ENCODE results near the gene DCAF8.

DCAF8 gene

DNA sequence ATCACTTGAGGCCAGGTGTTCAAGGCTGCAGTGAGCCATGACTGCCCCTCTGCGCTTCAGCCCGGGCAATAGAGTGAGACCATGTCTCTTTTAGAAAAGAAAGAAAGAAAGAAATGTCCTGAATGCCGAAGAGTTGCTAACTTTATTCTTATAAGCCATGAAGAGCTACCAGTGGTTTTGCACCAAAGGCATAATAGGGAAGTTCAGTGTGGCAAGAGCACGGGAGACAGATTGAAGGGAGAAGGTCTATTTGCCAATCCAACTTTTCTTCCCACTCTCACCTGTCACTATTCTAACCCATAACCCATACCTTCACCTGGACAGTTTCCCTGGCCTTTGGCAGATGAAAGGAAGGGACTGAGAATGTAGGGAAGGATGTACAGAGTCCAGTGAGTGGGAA, 61.6 kb downstream of the DCAF8 start:
- DNase-seq: no peak

DNA sequence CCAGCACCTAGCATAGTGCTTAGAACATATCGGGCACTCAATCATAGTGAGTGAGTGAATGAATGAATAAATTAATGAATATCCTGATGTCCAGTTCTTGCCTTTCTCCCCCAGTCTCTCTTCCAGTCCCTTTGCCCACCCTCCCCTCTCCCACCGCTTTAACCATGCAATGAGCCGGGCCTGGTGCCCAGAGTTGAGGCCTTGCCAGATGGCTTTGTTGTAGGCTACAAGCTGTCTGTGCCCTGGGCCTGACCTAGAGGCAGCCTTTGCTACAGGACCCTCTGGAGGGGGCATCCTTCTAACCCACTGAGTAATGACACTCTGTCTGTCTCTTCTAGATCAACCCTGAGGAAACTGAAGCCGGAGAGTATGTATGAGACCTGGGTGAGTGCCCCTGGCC, 65.1 kb downstream of the DCAF8 start:
- no peak for DNase-seq

DNA sequence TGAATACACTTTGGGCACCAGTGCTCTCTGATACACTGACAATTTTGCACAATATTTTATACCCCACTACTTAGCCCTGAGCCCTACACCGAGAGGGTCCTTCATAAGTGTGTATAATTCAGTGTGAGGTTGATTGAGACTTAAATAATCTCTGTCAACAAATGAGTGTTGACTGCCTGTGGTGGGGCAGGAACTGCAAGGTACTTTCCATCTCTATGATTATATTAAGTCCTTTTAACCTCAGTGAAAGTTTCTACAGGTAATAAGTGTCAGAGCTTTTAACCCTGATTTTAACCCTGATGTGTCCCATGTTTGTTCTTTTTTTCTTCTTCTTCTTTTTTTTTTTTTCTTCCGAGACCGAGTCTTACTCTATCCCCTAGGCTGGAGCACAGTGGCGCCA, 66.2 kb downstream of the DCAF8 start:
- no peak for DNase-seq

DNA sequence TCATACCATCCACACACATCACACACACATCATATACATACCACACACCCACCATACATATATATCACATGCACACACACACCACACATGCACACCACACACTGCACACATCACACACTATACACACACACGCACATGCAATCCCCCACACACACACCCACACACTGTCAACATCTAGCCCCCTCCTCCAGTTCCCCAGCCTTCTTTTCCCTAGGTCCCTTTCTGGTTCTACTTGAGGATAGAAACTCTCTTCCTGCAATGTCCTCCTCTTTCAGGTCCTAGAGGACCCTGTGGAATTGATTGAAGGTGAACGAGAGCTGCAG, 67.7 kb downstream of the DCAF8 start:
- no peak for DNase-seq

DNA sequence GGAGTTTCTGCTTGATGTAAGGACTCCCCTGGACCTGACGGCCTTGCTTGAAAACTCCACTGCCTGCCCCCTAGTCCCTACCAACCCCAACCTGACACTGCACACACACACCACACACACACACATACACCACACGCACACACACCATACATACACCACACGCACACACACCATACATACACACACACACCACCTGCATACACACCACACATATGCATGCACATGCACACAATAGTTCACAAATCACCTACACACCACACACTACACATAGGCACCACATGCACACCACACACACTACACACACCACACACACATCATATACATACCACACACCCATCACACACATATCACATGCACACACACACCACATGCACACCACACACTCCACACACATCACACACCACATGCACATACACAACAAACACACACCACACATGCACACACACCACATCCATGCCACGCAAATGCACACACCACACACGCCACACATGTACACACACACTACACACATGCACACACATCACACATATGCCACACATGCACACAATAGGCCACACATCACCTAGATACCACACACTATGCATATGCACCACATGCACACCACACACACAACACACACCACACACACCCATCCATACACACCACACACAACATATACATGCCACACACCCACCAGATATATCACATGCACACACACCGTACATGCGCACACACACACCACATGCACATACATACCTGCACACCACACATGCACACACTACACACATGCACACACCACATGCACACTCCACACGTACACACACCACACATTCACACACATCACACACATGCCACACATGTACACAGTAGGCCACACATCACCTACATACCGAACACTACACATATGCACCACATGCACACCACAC, 68.3 kb downstream of the DCAF8 start:
- no peak for DNase-seq

DNA sequence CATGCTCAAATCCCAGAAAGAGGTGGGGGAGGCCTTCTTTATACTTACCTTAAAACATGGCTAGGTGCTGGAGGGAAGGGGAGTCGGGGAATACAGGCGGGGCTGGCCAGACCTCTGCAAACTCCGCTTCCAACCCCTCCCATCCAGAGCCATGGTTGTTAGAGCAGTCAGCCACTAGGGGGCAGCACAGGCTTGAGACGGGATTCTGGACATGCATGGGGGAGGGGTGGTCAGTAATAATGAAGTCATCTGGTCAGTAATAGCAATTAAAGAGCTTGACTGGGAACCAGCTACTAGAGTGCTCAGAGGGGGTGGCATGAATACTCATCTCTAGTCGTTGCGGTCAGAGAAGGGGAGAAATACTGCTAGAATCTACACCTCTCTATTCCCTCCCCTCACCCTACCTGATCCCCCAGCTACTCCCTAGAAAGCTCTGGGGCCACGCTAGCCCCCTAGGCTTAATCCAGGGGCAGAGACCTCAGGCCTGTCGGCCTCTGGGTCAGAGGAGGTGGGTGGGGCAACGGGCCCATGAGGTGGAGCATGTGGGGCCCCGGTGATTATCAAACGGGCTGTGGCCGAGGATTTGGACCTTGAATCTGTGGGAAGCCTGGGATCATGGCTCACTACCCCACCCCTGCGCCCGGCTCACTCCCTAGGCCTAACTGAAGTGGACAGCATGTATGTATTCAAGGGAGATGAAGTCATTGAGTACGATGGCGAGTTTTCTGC, 69.1 kb downstream of the DCAF8 start:
- peak; percentile 67 to 81 for DNase-seq

DNA sequence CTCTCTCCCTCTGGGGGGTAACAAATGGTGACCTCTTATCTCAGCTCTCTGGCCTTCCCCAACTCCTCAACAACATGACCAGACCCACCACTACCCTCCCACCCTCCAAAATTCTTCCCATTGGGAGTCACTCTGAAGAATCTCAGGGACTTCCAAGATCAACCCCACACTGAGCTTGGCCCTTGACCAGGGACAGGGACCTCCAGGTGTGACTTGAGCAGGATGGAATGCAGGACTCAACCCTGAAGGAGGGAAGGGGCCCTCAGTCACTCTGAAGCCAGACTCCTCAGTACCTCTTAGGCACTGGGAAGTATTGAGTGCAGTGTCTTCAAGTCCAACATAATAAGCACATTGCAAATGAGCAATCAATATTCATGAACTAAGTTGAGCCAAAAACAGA, 70.1 kb downstream of the DCAF8 start:
- DNase-seq: no peak

DNA sequence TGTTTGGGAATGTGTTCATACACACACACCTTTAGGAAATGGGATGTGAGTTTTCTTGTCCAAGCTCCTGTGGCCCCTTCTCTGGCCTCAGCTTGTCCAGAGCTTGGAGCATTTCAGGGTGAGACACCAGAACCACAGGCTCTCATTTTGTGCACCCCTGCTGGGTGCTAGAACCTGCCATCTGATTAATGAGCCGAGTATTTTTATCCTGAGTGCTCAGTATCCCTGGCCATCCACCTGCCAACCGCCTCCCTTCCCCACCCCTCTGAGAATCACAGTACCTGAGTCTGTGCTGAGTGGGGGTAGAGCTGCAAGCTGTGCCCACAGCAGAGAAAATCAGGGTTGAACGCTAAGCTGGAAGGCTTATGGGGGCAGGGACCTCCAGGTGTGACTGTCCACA, 70.6 kb downstream of the DCAF8 start:
- DNase-seq: no peak

DNA sequence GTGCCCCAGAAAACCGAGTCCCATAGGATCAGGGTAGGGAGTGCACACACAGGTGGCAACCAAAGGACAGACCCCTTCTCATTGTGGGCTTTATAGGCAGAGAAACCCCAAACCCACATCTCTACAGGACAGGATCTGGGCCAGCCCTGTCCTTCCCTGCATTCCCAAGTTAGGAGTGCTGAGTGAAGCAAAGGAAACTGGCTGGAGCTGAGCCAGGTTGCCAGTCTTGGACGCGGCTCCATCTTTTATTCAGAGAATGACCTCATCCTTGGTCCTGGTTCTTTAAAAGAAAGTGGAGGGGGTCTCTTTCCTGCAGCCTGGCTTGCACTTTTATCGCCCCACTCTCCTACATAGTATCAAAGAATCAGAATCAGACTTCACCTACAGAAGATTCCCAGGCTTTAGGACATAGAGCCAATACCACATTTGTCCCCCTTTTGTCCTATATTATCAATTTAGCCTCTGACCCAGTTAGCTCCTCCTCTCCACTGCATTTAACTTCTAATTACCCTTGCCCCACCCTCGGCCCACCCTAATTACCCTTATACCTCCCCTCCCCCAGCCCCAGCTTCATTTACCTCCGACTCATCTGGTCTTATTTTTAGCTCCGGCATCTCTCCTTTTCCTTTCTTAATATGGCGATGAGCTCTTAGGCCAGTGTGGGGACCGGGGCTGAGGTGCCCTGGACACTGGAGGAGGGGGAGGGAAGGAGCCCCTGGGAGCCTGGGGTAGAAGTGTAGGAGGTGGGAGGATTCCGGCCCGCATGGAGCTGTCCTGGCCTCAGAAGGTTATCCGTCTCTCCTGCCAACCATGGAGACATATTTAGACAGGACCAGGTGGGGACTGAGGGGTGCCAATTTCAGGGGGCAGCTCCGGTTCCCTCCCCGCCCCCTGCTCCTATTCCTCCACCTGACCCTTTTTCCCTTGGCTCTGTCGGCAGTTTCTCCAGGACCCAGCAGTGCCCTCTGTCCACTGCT, 72.4 kb downstream of the DCAF8 start, which contains the start of gene CASQ1:
TSS of gene CASQ1 (plus strand) at position 927 of the 977 bp plus-strand sequence. CDS start 177 bp downstream, outside the sequence.
- no peak for DNase-seq

DNA sequence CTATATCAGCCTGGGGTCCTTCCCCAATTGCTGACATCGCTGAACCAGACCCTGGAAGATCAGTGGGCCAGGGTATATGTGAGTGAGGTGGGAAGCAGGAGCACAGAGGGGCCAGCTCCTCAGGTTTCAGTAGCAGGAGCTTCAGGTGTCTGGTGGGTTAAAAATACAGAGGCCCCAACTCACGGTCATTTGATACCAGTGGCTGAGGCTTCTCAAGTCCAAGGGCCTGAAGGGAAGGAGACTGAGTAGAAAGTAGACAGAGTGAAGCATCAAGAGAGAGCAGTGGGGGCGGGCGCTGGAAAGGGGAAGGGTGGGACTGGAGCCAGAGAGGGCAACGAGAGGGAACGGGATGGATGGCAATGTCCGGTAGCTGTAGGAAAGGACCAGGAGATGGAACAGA, 74.0 kb downstream of the DCAF8 start:
- DNase-seq: no peak

DNA sequence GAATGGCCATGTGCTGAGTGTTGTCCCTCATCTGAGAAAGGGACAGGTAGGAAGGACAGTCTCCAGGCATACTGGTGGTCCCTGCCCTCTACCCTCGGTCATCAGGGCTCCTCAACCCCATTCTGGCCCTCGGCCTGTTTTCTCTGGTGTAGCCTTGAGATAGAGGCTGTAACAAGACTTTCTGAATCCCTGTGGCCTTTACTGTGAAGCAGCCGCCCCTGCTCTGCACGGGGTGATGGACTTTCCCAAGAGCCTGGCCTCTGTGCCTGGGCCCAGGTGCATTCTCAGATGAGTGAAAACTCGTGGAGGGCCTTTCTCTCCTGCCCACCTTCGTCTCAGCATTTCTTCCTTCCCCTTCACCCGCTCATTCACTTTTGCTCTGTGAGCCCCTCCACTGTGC, 74.9 kb downstream of the DCAF8 start:
- DNase-seq: no peak

DNA sequence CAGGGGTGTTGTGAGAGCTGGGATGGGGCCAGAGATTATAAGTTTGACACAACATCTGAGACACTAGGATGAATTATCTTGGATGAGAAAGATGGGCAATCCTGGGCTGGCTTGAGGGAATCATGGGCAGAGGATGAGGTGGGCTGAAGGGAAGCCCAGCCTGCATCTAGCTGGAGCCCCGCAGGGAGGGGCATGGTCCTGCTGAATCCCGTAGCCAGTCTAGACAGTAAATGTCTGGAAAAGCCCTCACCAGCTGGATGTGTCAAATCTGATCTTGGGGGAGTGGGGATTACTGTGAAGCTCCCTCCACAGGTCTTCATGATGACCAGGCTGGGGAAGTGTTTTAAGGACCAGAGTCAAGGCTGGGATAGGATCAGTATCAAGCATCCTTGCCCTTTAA, 75.6 kb downstream of the DCAF8 start:
- DNase-seq: no peak

DNA sequence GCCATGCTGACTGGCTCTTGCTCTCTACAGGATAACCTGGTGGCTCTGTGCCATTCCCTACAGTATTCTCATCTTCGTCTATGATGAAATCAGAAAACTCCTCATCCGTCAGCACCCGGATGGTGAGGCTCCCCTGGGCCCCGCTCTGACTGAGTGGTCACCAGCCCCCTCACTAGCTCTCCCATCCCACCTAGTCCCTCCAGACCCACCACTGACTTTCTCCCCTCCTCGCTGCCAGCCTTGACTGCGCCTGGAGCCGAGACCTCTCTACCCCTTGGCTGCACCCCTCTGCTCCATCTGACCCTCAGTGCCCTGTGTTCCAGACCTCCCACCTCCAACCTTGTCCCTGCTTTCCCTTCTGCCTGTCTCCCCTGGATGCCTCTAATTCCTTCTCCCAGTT, 76.1 kb downstream of the DCAF8 start:
- DNase-seq: no peak

DNA sequence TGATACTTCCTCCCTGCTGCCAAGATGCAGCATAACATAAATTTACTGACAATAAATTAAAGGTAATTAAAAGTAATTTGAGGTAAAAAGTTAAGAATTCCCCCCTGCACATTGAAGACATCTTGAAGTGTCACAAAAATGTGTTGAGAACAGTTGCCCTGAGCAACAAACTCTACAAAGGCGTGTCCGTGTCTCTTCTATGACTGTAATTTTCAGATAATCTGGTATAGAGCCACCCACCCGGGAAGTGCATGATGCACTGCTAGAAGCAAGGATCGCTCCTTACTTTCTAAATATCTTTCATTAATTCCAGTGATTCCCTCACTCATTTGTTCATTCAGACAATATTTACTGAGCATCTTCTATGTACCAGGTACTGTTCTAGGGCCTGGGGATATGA, 83.0 kb downstream of the DCAF8 start:
- no peak for DNase-seq

DNA sequence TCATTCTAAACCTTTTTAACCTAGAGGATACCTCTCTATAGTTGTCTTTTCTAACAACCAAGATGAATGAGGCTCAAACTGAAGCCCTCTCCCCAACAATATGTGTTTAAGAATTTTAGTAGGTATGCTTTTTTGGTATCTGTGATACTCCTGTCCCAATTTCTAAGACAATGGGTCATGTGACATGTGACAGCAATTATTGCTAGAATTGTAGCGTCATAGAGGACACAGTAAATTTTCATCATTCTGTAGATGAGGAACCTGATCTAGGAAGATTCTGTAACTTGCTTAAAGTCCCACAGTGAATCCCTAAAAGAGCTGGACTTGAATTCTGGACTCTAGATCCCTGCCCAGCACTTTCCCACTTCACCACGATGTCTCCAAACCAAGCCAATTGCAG, 83.6 kb downstream of the DCAF8 start:
- DNase-seq: no peak

DNA sequence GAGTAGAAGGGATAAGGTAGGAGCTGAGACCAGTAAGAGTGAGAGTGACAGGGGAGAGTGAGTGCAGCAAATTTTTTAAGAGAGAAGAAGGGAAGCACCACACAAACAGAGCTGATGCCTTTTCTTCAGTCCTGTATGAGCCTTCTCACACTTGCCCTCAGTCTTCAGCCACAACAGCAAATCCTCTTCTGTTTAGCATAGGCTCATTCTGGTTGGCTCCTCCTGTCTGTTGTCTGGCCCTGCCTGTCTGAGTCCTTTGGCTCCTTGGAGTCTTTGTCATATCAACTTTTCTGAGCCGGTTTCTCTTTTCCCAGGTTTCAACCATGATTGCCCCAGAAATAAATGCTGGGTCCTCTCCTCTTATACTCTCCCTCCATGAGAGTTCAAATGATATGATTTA, 84.7 kb downstream of the DCAF8 start:
- DNase-seq: no peak

DNA sequence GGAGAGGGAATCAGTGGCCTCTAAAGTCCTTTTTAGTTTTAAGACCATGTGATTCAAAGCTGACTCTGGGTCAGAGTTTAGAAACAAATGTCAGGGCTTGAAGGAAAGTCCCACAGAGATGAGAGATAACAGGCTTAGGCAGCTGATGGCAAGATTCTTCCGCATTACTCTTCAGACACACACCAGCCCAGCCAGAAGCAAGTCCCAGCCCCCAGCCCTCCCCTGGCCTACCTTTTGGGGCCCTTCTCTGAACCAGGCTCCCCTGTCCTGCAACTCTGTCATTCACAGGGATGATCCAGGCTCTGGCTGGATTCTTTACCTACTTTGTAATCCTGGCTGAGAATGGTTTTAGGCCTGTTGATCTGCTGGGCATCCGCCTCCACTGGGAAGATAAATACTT, 85.1 kb downstream of the DCAF8 start:
- no peak for DNase-seq

DNA sequence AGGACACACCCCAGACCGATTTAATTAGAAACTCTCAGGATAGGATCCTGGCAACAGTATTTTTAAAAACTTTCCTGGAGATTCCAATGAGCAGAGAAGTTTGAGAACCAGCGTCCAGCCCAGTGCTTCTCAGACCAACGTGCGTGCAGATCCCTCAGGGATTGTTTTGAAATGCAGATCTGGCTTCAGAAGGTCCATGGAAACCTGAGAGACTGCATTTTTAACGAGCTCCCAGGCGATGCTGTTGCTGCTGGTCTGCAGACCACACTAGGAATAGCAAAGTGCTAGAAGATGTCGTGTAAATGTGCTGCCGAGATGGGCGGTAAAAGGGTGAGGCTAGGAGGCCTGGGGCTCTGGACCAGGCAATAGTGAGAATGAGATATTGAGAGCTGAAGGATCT, 90.4 kb downstream of the DCAF8 start:
- no peak for DNase-seq

DNA sequence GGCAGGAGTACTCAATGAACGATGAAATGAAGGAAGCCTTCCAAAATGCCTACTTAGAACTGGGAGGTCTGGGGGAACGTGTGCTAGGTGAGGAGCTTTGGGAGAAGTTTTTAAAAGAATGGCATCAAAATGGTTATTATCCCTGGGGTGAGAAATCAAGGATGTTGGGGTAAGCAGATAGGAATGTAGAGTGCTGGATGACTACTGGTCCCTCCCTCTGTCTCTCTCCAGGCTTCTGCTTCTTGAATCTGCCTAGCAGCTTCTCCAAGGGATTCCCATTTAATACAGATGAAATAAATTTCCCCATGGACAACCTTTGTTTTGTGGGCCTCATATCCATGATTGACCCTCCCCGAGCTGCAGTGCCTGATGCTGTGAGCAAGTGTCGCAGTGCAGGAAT, 91.0 kb downstream of the DCAF8 start:
- no peak for DNase-seq

DNA sequence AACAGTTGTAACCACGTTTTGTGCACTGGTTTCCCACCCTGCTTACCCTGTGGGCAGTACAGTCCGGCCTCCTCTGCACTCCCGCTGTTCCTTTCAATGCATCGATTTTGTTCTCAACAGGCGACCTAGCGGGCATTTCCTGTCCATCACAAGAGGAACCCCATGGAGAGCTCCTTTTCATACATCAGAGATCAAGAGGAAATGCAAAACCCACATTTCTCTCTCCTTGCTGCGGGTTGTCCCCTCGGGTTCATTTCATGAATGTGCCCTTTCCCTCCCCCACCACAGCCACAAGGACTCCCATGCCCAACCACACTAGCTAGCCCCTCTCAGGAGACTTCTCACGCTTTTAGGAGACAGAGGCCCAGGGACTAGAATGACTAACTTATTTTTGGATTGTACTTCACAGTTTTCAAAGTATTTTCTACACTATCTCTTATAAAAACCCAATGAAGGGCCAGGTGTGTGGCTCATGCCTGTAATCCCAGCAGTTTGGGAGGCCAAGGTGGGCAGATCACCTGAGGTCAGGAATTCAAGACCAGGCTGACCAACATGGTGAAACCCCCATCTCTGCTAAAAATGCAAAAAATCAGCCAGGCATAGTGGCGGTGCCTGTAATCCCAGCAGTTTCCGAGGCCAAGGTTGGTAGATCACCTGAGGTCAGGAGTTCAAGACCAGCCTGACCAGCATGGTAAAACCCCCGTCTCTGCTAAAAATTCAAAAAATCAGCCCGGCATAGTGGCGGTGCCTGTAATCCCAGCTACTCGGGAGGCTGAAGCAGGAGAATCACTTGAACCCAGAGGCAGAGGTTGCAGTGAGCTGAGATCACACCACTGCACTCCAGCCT, 92.6 kb downstream of the DCAF8 start:
- no peak for DNase-seq

DNA sequence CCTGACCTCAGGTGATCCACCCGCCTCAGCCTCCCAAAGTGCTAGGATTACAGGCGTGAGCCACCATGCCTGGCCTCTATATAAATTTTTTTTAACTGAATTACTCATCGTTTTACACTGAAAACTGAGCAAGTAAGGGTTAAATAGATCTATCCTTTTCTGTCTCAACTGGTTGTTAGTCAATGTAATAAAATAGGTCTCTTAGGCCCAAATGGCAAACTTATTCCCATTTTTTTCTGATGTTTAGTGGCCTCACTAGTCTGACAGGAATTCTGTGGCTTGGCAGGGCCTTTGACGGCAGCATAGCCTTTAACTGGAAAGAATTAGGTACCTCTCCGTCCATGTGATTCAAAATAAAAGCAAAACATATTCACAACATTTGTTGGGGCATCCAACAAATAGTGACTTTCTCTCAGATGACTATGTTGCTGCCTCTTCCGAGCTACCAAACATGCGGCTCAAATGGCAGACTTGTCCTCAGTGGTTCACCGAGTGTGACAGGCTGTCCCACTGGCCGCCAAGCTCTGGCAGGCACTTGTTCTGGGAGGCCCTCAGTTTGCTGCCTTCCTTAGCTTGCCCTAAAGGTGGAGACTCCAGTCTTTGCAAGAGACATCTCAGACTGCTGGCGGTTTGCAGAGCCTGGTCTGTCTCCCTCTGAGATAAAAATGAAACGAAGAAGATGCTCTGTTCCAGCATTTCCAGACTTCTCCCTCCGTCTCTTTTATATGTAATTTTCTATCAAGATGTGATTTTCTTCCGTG, 93.6 kb downstream of the DCAF8 start:
- DNase-seq: no peak

DNA sequence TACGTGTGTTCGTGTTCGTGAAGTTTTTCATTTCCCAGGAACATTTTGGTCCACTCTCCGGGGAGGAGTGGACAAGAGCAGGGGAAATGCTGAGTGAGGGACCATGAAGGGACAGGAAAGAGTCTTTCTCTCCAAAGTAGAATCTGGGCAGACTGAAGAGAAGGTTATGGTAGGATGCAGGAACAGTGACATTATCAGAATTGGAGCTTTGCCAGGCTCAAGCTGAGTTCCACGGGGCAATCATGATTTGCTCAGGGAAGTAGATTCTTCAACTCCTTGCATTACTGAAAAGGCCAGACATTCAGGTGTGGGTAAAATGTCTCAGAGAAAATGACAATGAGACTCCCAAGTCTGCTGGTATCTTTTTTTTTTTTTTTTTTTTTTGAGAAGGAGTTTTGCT, 94.3 kb downstream of the DCAF8 start:
- DNase-seq: no peak
